ENCODE measurements around the gene ADD1.

Gene ADD1

GRCh38 chr4:2865196-2865780 lies 21.6 kb downstream of the ADD1 start:
- no peak overlapping the region for H3K27ac ChIP-seq
- H3K4me1 ChIP-seq: peaks cover 8% of the 10 kb centered on the region
- H3K79me2 ChIP-seq: peaks cover 34% of the 10 kb centered on the region
- H3K9ac ChIP-seq: no peak overlapping the region
- H3K27me3 ChIP-seq (ENCODE audit: control insufficient read depth, insufficient read depth, low read length): no peaks in the 10 kb centered on the region
- TF ChIP-seq CTCF (IDR thresholded peaks at IDR 0.05): no peak
- H2AFZ ChIP-seq: no peak overlapping the region
- no peaks in the 10 kb centered on the region for H3K9me3 ChIP-seq (ENCODE audit: control insufficient read depth, low read length)
- H3K36me3 ChIP-seq (ENCODE audit: control insufficient read depth, insufficient read depth, low read length): no peaks in the 10 kb centered on the region
- H3K4me3 ChIP-seq (ENCODE audit: low read depth, low read length): no peak overlapping the region
- H3K4me2 ChIP-seq (ENCODE audit: low read length): no peak overlapping the region

- no peaks in the 10 kb centered on the region for H3K9me3 ChIP-seq (ENCODE audit: control insufficient read depth, low read length)
- H3K4me1 ChIP-seq: peaks cover 8% of the 10 kb centered on the region
- H3K4me2 ChIP-seq (ENCODE audit: low read length): no peak overlapping the region
- H2AFZ ChIP-seq: no peak overlapping the region
- no peak overlapping the region for H3K4me3 ChIP-seq (ENCODE audit: low read depth, low read length)
- peaks cover 38% of the 10 kb centered on the region for H3K79me2 ChIP-seq
- H3K9ac ChIP-seq: no peak overlapping the region
- TF ChIP-seq CTCF (IDR thresholded peaks at IDR 0.05): no peak
- H3K27ac ChIP-seq: no peak overlapping the region
- no peaks in the 10 kb centered on the region for H3K27me3 ChIP-seq (ENCODE audit: control insufficient read depth, insufficient read depth, low read length)
- no peaks in the 10 kb centered on the region for H3K36me3 ChIP-seq (ENCODE audit: control insufficient read depth, insufficient read depth, low read length)
Measured at GRCh38 chr4:2866160-2866861, 22.7 kb downstream of the ADD1 start.

- Histone ChIP-seq H2AFZ (no peak overlapping the region), H3K9ac (no peak overlapping the region), H3K36me3 (ENCODE audit: control insufficient read depth, insufficient read depth, low read length) (no peaks in the 10 kb centered on the region), H3K4me1 (peaks cover 3% of the 10 kb centered on the region), H3K4me2 (ENCODE audit: low read length) (no peak overlapping the region), H3K27me3 (ENCODE audit: control insufficient read depth, insufficient read depth, low read length) (no peaks in the 10 kb centered on the region), H3K4me3 (ENCODE audit: low read depth, low read length) (no peak overlapping the region), H3K79me2 (peaks cover 33% of the 10 kb centered on the region), H3K27ac (no peak overlapping the region), H3K9me3 (ENCODE audit: control insufficient read depth, low read length) (no peaks in the 10 kb centered on the region)
- TF ChIP-seq CTCF (IDR thresholded peaks at IDR 0.05): no peak
Measured at GRCh38 chr4:2866891-2867290, 23.2 kb downstream of the ADD1 start.

GRCh38 chr4:2867758-2868491 lies 24.3 kb downstream of the ADD1 start:
- Histone ChIP-seq H3K4me3 (ENCODE audit: low read depth, low read length) (no peak overlapping the region), H3K79me2 (peaks cover 31% of the 10 kb centered on the region), H3K27me3 (ENCODE audit: control insufficient read depth, insufficient read depth, low read length) (no peaks in the 10 kb centered on the region), H3K4me2 (ENCODE audit: low read length) (no peak overlapping the region), H3K9ac (no peak overlapping the region), H3K9me3 (ENCODE audit: control insufficient read depth, low read length) (no peaks in the 10 kb centered on the region), H3K4me1 (peaks cover 2% of the 10 kb centered on the region), H3K36me3 (ENCODE audit: control insufficient read depth, insufficient read depth, low read length) (no peaks in the 10 kb centered on the region), H2AFZ (no peak overlapping the region), H3K27ac (peak overlapping the region; percentile 32)
- TF ChIP-seq CTCF (IDR thresholded peaks at IDR 0.05): no peak
